Right lobe of liver (tissue), 4 donors: ENCODE results near the gene PEPD.

Experiments
- POLR2A ChIP-seq: fragments of 450-650 bp; IDR thresholded peaks from one replicate; pipeline ENCODE4 v1.6.1; 2017; ENCODE audit warnings: antibody characterized with exemption, mild to moderate bottlenecking
- TF ChIP-seq, protein P1 (sequence below), 4 donors: fragments of 200-600 bp in 3 of 4; fragments of 450-650 bp in 1 of 4; IDR thresholded peaks; one replicate each; pipeline versions ENCODE4 v1.5.1 to v1.8.0; 2016 to 2022; ENCODE audit warnings: antibody characterized with exemption in 4 of 4, mild to moderate bottlenecking in 2 of 4
- donor health status: DM: no; HTN: no; CAD: no.
- donor health status: DM: no; HTN: no; CAD: no.
- donor health status: DM: no; HTN: yes; CAD: no.

DNA sequence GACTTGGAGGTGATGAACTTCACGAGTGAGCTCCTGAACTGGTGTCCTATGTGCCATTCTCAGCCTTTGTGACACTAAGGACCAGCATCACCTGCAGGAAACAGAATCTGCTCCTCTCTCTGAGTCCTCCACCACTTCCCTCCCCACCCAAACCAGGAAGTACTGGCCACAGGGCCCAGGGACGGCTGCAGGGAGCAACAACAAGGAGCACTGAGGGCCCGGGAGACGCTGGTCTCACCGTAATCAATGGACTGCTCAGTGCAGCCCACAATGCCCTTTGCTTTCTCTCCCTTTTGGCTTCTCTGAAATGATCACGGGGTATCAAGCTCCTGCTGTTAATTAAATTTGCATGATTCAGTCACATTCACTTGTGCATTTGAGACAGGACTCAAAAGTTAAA lies 18.6 kb downstream of the PEPD start:
- TF ChIP-seq, protein P1, sequence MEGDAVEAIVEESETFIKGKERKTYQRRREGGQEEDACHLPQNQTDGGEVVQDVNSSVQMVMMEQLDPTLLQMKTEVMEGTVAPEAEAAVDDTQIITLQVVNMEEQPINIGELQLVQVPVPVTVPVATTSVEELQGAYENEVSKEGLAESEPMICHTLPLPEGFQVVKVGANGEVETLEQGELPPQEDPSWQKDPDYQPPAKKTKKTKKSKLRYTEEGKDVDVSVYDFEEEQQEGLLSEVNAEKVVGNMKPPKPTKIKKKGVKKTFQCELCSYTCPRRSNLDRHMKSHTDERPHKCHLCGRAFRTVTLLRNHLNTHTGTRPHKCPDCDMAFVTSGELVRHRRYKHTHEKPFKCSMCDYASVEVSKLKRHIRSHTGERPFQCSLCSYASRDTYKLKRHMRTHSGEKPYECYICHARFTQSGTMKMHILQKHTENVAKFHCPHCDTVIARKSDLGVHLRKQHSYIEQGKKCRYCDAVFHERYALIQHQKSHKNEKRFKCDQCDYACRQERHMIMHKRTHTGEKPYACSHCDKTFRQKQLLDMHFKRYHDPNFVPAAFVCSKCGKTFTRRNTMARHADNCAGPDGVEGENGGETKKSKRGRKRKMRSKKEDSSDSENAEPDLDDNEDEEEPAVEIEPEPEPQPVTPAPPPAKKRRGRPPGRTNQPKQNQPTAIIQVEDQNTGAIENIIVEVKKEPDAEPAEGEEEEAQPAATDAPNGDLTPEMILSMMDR (IDR thresholded peaks at IDR 0.05) = no peak
- no peak for TF ChIP-seq POLR2A
